OCI-LY3 (cell line): ENCODE results near the gene ITGA7.

Experiments used
- H2AFZ ChIP-seq: fragments of 200-600, 300-600 bp; shearing (Covaris generic); 2 replicates; pipeline ENCODE4 v1.6.0; 2014; ENCODE audit warnings: antibody characterized with exemption, low read depth, low read length
- H3K27ac ChIP-seq: fragments of 200-600, 300-600 bp; sonication (generic); 2 replicates; pipeline ENCODE4 v1.5.1; 2014; ENCODE audit warnings: mild to moderate bottlenecking, low read length, moderate library complexity, mixed read lengths
- H3K27me3 ChIP-seq: fragments of 200-600, 300-600 bp; sonication (generic); 2 replicates; pipeline ENCODE4 v1.6.1; 2014; ENCODE audit warnings: low read depth, low read length, mixed read lengths
- H3K36me3 ChIP-seq: fragments of 200-600, 300-600 bp; sonication (generic); replicated peaks from 2 replicates; pipeline ENCODE3; 2014; ENCODE audit warnings: low read depth, low read length, mixed read lengths
- H3K4me1 ChIP-seq: fragments of 300-600, 200-600 bp; sonication (generic); 2 replicates; pipeline ENCODE4 v1.6.1; 2014; ENCODE audit warnings: low read length, mixed read lengths
- H3K4me2 ChIP-seq: fragments of 200-600, 300-600 bp; sonication (generic); 2 replicates; pipeline ENCODE4 v1.6.1; 2014; ENCODE audit warnings: low read length, mixed read lengths
- H3K4me3 ChIP-seq: fragments of 300-600, 200-600 bp; sonication (generic); 2 replicates; pipeline ENCODE4 v1.5.1; 2014; ENCODE audit warnings: antibody characterized with exemption, mild to moderate bottlenecking, low read length, moderate library complexity
- H3K79me2 ChIP-seq: fragments of 300-600, 200-600 bp; shearing (Covaris generic); 2 replicates; pipeline ENCODE4 v1.6.1; 2014; ENCODE audit warnings: mild to moderate bottlenecking, low read length, mixed read lengths
- H3K9ac ChIP-seq: fragments of 300-600, 200-600 bp; shearing (Covaris generic); 2 replicates; pipeline ENCODE4 v1.6.0; 2014; ENCODE audit warnings: mild to moderate bottlenecking, low read length, moderate library complexity
- H3K9me3 ChIP-seq: fragments of 200-600, 300-600 bp; shearing (Covaris generic); 2 replicates; pipeline ENCODE4 v1.6.1; 2014; ENCODE audit warnings: low read length, mixed read lengths; ENCODE audit not compliant: insufficient read depth
- H4K20me1 ChIP-seq: fragments of 200-600, 300-600 bp; sonication (generic); 2 replicates; pipeline ENCODE4 v1.6.1; 2016; ENCODE audit warnings: low read length, mixed read lengths; ENCODE audit not compliant: insufficient read depth
- EZH2phosphoT487 ChIP-seq: fragments of 200-600 bp; shearing (Covaris generic); IDR thresholded peaks from 2 replicates; pipeline ENCODE4 v1.6.1; 2018; ENCODE audit warnings: antibody characterized with exemption, mixed run types, low read depth
- TF ChIP-seq, protein P1 (sequence below): fragments of 200-600, 300-600 bp; sonication (generic); IDR thresholded peaks from 2 replicates; pipeline ENCODE4 v1.5.1; 2014; ENCODE audit warnings: antibody characterized with exemption, low read length, low read depth

The ITGA7 gene

DNA sequence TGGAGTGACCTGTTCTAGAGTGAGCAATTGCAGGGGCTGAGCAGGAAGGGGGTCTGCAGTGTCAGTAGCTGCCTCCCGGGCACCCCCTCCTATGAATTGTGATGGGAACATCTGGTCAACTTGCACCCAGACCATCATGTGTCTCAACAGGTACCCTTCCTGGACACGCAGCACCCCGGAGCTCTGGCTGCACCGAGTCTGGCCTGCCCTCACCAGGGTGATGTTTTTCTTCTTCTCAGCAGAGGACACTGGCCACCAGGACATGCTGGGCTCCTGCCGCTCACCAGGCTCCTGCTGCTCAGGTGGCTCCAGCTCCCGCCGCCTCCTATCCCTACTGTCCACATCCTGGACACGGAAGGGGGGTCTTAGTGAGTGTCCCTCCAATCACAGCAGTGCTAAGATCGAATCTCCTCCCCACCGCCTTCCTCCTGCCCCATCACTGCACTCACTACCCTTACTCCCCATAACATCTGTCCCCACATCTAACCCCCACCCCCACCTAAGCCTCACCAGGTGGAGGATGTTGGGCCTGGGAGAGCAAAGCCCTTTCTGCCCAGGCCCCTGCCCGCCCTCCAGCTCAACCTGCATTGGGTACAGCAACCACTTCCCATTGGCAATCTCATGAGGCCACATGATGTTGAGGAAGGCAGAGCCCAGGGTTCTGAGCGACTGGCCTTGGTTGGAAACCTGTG is 14.9 kb downstream of the ITGA7 start:
- H2AFZ ChIP-seq: no peak overlapping the region
- no peaks in the 10 kb centered on the region for H4K20me1 ChIP-seq
- no peak overlapping the region for H3K9ac ChIP-seq
- no peaks in the 10 kb centered on the region for H3K36me3 ChIP-seq
- no peaks in the 10 kb centered on the region for H3K79me2 ChIP-seq
- H3K4me2 ChIP-seq: no peak overlapping the region
- no peaks in the 10 kb centered on the region for H3K9me3 ChIP-seq
- no peaks in the 10 kb centered on the region for H3K4me1 ChIP-seq
- no peak overlapping the region for H3K27ac ChIP-seq
- no peak for TF ChIP-seq EZH2phosphoT487
- TF ChIP-seq, protein P1, sequence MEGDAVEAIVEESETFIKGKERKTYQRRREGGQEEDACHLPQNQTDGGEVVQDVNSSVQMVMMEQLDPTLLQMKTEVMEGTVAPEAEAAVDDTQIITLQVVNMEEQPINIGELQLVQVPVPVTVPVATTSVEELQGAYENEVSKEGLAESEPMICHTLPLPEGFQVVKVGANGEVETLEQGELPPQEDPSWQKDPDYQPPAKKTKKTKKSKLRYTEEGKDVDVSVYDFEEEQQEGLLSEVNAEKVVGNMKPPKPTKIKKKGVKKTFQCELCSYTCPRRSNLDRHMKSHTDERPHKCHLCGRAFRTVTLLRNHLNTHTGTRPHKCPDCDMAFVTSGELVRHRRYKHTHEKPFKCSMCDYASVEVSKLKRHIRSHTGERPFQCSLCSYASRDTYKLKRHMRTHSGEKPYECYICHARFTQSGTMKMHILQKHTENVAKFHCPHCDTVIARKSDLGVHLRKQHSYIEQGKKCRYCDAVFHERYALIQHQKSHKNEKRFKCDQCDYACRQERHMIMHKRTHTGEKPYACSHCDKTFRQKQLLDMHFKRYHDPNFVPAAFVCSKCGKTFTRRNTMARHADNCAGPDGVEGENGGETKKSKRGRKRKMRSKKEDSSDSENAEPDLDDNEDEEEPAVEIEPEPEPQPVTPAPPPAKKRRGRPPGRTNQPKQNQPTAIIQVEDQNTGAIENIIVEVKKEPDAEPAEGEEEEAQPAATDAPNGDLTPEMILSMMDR: no peak
- H3K4me3 ChIP-seq: no peak overlapping the region
- no peaks in the 10 kb centered on the region for H3K27me3 ChIP-seq

DNA sequence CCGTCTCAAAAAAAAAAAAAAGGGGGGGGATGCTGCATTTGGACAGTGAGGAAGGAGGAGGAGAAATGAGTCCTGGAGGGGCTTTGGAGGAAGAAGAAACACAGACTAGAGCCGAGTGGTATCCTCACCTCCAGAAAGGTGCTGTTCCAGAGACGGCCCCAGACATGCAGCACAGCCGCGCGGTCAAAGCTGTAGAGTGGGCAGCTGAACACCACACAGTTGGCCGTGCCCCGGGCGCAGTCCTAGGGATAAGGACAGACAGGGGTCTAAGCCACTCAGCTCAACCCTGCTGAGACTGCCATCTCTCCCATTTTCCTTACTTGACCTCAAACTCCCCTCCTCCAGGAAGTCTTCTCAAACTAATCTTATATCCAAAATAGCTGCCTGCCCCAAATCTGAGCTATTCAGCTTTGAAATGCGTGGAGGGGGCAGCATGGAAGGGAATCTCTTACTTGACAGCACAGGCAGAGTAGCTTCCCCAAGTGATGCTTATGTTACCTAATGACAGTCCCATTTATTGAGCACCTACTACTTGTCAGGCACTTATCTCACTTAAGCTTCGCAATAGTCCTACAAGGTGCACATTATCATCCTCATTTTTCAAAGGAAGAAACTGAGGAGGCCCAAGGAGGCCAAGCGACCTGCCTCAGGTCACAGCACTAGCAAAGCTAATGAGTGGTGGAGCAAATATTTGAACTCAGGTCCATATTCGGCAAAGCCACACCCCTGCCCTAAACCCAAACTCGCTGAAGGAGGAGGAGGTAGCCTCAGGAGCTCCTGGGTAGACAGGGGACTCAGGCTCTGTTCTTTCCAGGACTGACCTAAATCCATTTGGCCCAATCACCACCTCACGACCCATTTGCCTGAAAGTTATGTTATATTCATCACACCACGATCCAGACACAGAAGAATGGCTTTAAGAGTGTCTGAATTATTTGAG is 18.7 kb downstream of the ITGA7 start:
- Histone ChIP-seq H3K4me2 (no peak overlapping the region), H2AFZ (no peak overlapping the region), H3K4me1 (no peaks in the 10 kb centered on the region), H3K27ac (no peak overlapping the region), H3K27me3 (no peaks in the 10 kb centered on the region), H3K79me2 (no peaks in the 10 kb centered on the region), H3K4me3 (no peak overlapping the region), H4K20me1 (no peaks in the 10 kb centered on the region), H3K36me3 (no peaks in the 10 kb centered on the region), H3K9ac (no peak overlapping the region), H3K9me3 (no peaks in the 10 kb centered on the region)
- no peak for TF ChIP-seq EZH2phosphoT487
- TF ChIP-seq, protein P1: no peak

DNA sequence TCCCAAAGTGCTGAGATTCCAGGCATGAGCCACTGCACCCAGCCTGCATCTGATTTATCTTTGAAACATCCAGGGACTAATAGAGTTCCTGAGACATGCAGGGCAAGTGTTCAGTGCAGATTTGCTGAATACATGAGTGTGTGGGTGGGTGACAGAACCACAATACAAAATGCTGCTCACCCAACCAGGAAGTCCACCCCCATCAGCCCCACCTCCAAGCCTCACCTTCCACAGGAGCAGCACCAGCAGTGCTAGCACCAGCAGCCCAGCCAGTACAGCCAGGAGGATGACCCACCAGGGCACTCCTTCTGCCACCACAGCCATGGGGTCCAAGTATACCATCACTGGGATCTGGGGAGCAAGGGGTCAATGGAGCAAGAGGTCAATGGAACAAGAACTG is 20.0 kb downstream of the ITGA7 start:
- no peak overlapping the region for H3K4me3 ChIP-seq
- TF ChIP-seq, protein P1: no peak
- no peak for TF ChIP-seq EZH2phosphoT487
- H3K9me3 ChIP-seq: no peaks in the 10 kb centered on the region
- H3K4me1 ChIP-seq: no peaks in the 10 kb centered on the region; the same call in 1 of the 2 replicates
- no peaks in the 10 kb centered on the region for H3K79me2 ChIP-seq
- H4K20me1 ChIP-seq: no peaks in the 10 kb centered on the region
- H3K4me2 ChIP-seq: no peak overlapping the region
- no peak overlapping the region for H3K27ac ChIP-seq
- no peak overlapping the region for H2AFZ ChIP-seq
- H3K27me3 ChIP-seq: peaks cover 3% of the 10 kb centered on the region; the same call in 1 of the 2 replicates
- no peaks in the 10 kb centered on the region for H3K36me3 ChIP-seq
- no peak overlapping the region for H3K9ac ChIP-seq

DNA sequence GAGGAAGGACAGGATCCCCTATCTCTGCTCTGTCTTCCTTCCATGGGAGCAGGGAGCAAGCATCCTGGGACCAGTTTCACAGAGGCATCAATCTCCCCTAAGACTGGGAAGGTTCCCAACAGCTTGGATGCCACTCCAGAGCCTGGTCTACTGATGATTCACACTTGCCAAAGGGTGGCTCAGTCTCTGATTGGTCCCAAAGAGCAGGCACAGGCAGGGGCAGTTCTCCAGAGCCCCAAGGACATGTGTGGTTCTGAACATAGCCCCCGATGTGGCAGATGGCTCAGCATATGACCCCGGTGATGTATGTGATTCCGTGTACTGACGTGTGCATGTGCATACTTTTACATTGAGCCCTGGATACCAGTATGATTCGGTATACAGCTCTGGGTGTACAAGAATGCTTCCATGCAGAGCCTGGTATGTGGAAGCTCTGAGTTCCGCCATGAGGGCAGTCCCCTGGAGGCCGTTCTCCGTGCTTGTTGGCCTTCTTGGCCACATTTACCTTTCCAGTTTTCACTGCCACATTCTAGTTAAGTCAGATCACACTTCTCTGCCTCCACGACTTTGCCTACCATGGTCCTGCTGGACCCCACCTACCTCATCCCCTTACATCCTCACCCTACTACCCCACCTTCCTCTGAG is 21.2 kb downstream of the ITGA7 start:
- H3K9ac ChIP-seq: no peak overlapping the region
- H2AFZ ChIP-seq: no peak overlapping the region
- TF ChIP-seq EZH2phosphoT487: no peak
- TF ChIP-seq, protein P1: no peak
- no peaks in the 10 kb centered on the region for H3K79me2 ChIP-seq
- H3K4me2 ChIP-seq: no peak overlapping the region
- no peaks in the 10 kb centered on the region for H4K20me1 ChIP-seq
- no peaks in the 10 kb centered on the region for H3K9me3 ChIP-seq
- no peak overlapping the region for H3K27ac ChIP-seq
- H3K27me3 ChIP-seq: peaks cover 3% of the 10 kb centered on the region; the same call in 1 of the 2 replicates
- H3K4me3 ChIP-seq: no peak overlapping the region
- no peaks in the 10 kb centered on the region for H3K36me3 ChIP-seq
- H3K4me1 ChIP-seq: peaks cover 5% of the 10 kb centered on the region
